Natural killer cell treated with Interleukin-12 subunit alpha and Interleukin-12 subunit beta and Interleukin-15 and Interleukin-18, amount 100 ng/mL, for 72 hours (primary cell): Measurements from ENCODE around the gene TCERG1L. TPM values are rescaled to one million over a fixed set of nuclear protein-coding genes. Genes with fewer than 3 reads are reported as not detected.

Experiments
- ATAC-seq, 2 donors: fragments of 150-1000 bp; cut with Tn5 transposase in 1 of 2; sonication (Bioruptor Pico), chemical (Tn5 transposase) in 1 of 2; 2 replicates each; pipeline ENCODE4 v1.10.0; 2021
- DNase-seq: peaks from one replicate; pipeline ENCODE4 v3.0.0; 2022; ENCODE audit warnings: low spot score
- H3K27ac Mint-ChIP-seq, 2 donors: 1 replicate in 1 of 2; 2 replicates in 1 of 2; pipeline ENCODE4 v1.8.0; 2022; ENCODE audit warnings: mixed read lengths in 2 of 2, mild to moderate bottlenecking in 1 of 2, moderate library complexity in 1 of 2
- H3K27me3 Mint-ChIP-seq, 2 donors: 1 replicate in 1 of 2; 2 replicates in 1 of 2; pipeline ENCODE4 v1.8.0; 2022; ENCODE audit warnings: mixed read lengths in 2 of 2
- H3K36me3 Mint-ChIP-seq: one replicate; pipeline ENCODE4 v1.8.0; 2022; ENCODE audit warnings: mixed read lengths
- H3K4me1 Mint-ChIP-seq, 2 donors: 1 replicate in 1 of 2; 2 replicates in 1 of 2; pipeline ENCODE4 v1.8.0; 2022; ENCODE audit warnings: low read depth in 2 of 2, mixed read lengths in 2 of 2, mild to moderate bottlenecking in 1 of 2
- H3K4me3 Mint-ChIP-seq: one replicate; pipeline ENCODE4 v1.8.0; 2022; ENCODE audit warnings: mixed read lengths
- H3K9me3 Mint-ChIP-seq: 2 replicates; pipeline ENCODE4 v1.8.0; 2022; ENCODE audit warnings: mixed read lengths
- total RNA-seq, 2 donors: library from RNA; stranded (reverse); gene quantifications; one replicate each; pipeline ENCODE4 v1.2.3, GENCODE V29; 2022

TCERG1L gene
- total RNA-seq, 2 donors from 2014 or later: 0.10 to 0.81 TPM

DNA sequence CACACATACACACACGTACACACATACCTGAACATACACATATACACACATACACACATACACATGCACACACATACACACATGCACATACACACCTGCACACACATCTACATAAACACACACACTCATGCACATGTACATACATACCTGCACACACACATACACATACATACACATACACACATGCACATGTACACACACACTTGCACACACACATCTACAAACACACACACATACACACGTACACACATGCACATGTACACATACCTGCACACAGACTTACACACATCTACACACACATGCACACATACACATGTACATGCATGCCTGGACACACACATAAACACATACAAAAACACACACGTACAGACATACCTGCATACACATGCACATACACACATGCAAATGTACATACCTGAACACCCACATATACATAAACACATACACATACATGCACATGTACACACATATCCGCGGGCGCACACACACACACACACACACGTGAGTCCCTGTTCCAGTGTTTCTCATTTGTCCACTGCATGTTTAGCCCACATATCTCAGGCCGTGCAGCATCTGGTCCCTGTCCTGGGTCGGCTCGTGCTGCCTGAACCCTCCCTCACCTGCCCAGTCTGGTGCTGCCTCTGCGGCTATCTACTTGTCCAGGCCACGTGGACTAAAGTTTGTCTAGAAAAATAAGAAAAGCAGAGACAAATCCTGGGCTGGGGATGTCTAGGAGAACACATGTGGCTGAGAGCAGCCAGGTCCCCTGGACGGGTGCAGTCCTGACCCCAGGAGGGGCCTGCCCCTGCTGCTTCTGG, 238.7 kb downstream of the TCERG1L start:
- no peaks in the 10 kb centered on the region for H3K4me1 Mint-ChIP-seq
- ATAC-seq: no peak
- no peaks in the 10 kb centered on the region for H3K9me3 Mint-ChIP-seq
- H3K27ac Mint-ChIP-seq: no peak overlapping the region
- no peak overlapping the region for H3K4me3 Mint-ChIP-seq
- no peaks in the 10 kb centered on the region for H3K27me3 Mint-ChIP-seq
- DNase-seq: no peak
- H3K36me3 Mint-ChIP-seq: no peaks in the 10 kb centered on the region

DNA sequence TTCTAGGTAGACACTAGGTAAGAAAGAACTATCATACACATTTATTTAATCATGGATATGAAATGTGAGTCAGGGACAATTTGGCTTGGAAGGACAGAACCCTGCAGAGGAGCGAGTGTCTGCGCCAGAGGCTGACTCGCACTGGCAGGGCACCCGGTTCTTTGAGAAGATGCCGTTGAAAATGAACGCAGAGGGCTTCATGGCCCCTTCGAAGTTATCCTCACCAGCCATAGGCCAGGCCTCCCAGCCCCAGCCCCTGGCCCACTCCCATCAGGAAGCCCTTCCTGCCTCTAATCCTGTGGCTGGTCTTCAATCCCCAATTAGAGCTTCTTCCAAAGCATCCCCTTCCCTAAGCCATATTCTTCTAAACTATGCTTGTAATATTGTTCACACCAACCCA, 239.8 kb downstream of the TCERG1L start:
- no peak for DNase-seq
- Mint-ChIP-seq H3K4me3 (no peak overlapping the region), H3K27me3 (no peaks in the 10 kb centered on the region), H3K4me1 (no peaks in the 10 kb centered on the region), H3K36me3 (no peaks in the 10 kb centered on the region), H3K9me3 (no peaks in the 10 kb centered on the region), H3K27ac (no peak overlapping the region)
- no peak for ATAC-seq

DNA sequence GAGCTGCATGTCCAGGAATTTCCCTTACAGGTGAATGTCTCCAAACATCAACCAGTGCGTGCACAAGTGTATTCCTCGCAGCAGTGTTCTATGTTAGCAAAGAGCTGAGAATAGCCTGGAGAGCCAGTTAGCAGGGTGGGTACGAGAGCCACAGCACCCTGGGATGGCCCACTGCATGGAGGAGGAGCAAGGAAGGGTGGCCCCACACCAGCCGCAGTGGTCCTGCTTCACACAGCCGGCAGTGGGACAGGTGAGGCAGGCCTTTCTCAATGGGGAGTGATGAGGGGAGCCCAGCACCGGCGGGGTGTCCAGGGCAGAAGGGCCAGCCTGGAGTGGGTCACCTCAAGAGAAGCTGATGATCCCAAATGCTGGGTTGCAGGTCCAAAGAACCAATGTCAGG, 240.7 kb downstream of the TCERG1L start:
- Mint-ChIP-seq H3K36me3 (no peaks in the 10 kb centered on the region), H3K9me3 (no peaks in the 10 kb centered on the region), H3K4me1 (no peaks in the 10 kb centered on the region), H3K27me3 (no peaks in the 10 kb centered on the region), H3K27ac (no peak overlapping the region), H3K4me3 (no peak overlapping the region)
- DNase-seq (no peak), ATAC-seq (no peak)

DNA sequence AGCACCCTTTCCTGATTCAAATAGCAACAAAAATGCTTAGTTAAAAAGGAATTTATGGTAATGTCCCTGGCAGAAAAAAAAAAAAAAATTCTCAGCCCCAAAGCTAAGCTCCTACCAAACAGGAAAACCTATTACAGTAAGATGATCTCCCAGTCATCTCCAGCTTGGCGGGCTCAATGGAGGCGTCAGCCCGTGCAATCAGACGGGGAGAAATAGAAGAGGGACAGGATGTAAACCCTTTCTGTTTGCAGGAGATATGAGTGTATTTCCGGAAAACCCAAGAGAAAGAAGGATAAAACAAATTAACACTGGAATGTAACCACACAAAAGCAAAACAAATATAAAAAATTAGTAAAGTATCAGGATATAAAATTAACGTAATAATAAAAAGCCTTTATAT, 242.8 kb downstream of the TCERG1L start:
- H3K27ac Mint-ChIP-seq: no peak overlapping the region
- H3K27me3 Mint-ChIP-seq: peaks cover 0 to 2% of the 10 kb centered on the region in 2 donors
- DNase-seq (peak; percentile 8), ATAC-seq (no peak)
- H3K36me3 Mint-ChIP-seq: no peaks in the 10 kb centered on the region
- no peaks in the 10 kb centered on the region for H3K4me1 Mint-ChIP-seq
- H3K9me3 Mint-ChIP-seq: no peaks in the 10 kb centered on the region
- H3K4me3 Mint-ChIP-seq: no peak overlapping the region

DNA sequence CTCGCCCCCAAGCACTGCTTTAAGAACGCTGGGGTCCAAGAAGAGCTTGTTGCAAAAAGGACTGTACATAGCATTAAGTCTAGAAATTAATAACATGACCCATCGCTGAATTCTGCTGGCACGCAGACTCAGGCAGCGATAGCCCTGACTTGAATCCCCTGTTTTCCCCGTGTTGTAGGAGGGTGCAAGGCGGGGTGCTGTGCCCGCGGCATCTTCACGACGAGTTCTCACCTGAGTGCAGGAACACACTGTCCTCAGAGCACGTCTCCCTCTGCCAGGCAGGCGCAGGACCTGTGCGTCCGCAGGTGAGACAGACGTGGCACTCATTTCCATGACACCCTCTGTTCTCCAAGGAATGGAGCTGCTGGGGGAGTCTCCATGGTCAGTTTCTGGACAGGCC, 243.2 kb downstream of the TCERG1L start:
- Mint-ChIP-seq H3K27me3 (peaks cover 0 to 6% of the 10 kb centered on the region in 2 donors), H3K4me3 (no peak overlapping the region), H3K36me3 (no peaks in the 10 kb centered on the region), H3K27ac (no peak overlapping the region), H3K4me1 (no peaks in the 10 kb centered on the region), H3K9me3 (no peaks in the 10 kb centered on the region)
- ATAC-seq (no peak), DNase-seq (peak; percentile 5)

DNA sequence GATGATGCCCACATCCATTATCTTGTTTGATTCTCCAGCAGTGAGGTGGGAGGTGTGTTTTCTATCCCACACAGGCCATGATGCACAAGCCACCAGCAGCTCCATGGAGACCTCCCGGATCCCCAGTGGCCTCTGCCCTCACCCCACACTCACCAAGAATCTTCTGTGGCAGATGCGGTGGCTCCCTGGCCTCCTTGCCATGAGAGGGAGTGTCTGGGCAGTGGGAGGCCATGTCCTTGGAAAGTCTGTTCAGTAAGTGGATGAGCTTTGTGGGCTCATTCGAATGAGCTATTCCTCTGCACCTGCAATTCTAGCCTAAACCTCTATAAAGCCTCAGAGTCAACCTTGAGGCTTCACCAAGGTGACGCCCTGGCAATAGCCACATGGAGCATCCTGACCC, 243.8 kb downstream of the TCERG1L start:
- H3K27me3 Mint-ChIP-seq: peaks cover 0 to 7% of the 10 kb centered on the region in 2 donors
- H3K27ac Mint-ChIP-seq: no peak overlapping the region
- no peak overlapping the region for H3K4me3 Mint-ChIP-seq
- no peaks in the 10 kb centered on the region for H3K36me3 Mint-ChIP-seq
- no peaks in the 10 kb centered on the region for H3K4me1 Mint-ChIP-seq
- DNase-seq: peak; percentile 39
- H3K9me3 Mint-ChIP-seq: no peaks in the 10 kb centered on the region
- no peak for ATAC-seq

DNA sequence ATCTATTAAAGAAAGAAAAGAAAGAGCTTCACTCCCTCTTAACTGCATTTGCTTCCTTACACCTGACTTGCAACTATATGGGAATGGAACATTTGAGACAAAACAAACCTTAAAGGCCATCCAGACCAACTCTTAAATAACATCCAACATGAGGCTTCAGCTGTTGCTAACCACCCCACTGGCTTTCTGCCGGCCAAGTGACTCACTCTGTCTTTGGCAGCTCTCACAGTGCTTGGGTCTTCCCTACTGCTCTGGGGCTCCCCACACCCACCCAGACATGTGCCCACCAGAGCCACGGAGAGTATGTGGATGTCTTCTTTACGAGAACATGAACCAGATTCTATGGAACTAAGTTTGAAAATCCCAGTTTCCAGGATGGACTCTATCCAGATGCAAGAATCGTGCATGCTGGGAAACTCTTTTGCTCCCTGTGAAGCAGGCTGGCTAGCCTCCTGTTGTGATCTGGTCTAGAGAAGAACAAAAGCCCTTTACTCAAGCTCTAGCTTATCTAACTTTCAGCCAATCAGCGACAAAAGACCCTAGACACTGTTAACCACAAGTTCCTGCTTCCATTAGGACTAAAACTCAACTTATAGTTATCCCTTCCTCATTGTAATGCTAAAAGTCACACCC, 245.7 kb downstream of the TCERG1L start:
- H3K4me3 Mint-ChIP-seq: no peak overlapping the region
- peaks cover 0 to 7% of the 10 kb centered on the region in 2 donors for H3K27me3 Mint-ChIP-seq
- no peaks in the 10 kb centered on the region for H3K4me1 Mint-ChIP-seq
- H3K36me3 Mint-ChIP-seq: no peaks in the 10 kb centered on the region
- no peaks in the 10 kb centered on the region for H3K9me3 Mint-ChIP-seq
- DNase-seq: no peak
- no peak for ATAC-seq
- no peak overlapping the region for H3K27ac Mint-ChIP-seq

DNA sequence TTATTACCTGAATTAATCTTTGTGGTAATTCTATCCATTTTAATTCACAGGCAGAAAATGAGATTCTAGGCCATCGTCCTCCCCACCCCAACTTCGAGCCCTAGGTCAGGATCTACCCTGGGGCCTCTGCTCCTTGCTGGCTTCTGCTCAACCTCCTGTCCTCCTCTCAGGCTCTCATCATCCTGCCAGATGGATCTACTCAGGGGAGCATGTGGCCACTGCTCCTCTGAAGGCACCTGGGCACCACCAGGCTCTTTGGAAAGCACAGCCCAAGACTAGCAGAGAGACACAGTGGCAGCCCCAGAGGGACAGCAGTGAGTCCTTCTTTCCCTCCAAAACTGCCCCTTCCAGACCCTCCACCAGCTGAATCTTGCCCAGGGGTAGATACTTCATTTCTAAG, 248.2 kb downstream of the TCERG1L start:
- ATAC-seq (peak in 1 of 2 donors; percentile 46), DNase-seq (no peak)
- Mint-ChIP-seq H3K9me3 (no peaks in the 10 kb centered on the region), H3K36me3 (no peaks in the 10 kb centered on the region), H3K4me3 (no peak overlapping the region), H3K27ac (no peak overlapping the region), H3K27me3 (peaks cover 0 to 7% of the 10 kb centered on the region in 2 donors), H3K4me1 (no peaks in the 10 kb centered on the region)

DNA sequence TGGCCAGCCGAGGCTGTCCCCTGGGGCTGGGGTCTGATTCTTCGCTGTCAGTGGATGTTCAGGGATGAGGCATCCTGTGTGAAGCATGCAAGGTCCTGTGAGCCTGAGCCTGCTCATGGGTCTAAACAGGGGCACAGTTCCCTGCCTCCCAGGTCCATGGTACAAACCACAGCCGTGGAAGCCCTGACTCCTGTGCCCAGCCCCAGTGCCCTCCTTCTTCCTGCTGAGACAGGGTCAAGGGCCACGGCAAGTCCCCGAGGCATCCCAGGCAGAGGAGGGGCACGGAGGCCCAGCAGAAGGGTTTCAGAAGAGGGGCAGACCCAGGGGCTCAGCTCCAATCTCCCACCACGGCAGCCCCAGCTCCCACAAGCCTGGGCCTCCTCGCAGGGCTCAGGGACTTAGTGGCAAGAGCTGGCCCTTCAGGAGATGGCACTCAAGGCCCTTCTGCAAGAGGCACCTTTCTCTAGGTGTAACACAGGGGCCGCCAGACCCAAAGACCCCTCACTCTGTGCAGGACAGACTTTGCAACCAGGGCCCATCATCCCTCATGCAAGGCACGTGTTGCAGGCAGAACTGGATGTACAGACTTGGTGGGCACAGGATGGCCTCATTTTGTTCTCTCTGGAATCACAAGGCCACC, 248.8 kb downstream of the TCERG1L start:
- no peak for DNase-seq
- H3K4me1 Mint-ChIP-seq: no peaks in the 10 kb centered on the region
- no peaks in the 10 kb centered on the region for H3K9me3 Mint-ChIP-seq
- no peaks in the 10 kb centered on the region for H3K36me3 Mint-ChIP-seq
- peak in 1 of 2 donors; percentile 55 for ATAC-seq
- H3K27me3 Mint-ChIP-seq: peaks cover 0 to 7% of the 10 kb centered on the region in 2 donors
- H3K27ac Mint-ChIP-seq: no peak overlapping the region
- H3K4me3 Mint-ChIP-seq: no peak overlapping the region

DNA sequence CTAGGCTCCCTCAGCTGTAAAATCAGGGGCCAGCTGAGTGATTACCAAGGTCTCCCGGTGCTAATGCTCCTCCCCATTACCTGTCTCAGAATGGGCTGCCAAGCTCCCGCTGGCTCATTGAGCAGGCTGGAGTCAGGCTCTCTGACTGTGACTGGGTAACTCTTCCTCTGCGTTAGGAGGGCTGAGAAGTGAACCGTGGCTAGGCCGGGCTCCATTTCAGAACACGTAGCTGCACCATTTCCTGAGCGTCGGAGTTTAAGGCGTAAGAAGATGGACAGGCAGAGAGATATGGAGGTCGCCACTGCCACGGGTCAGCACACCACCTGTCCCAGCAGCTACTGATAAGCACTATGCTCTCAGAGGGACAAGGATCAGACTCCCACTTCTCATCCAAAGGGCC, 250.3 kb downstream of the TCERG1L start:
- Mint-ChIP-seq H3K36me3 (no peaks in the 10 kb centered on the region), H3K4me1 (no peaks in the 10 kb centered on the region), H3K4me3 (no peak overlapping the region), H3K27me3 (peaks cover 0 to 7% of the 10 kb centered on the region in 2 donors), H3K27ac (no peak overlapping the region), H3K9me3 (no peaks in the 10 kb centered on the region)
- DNase-seq (no peak), ATAC-seq (no peak)

DNA sequence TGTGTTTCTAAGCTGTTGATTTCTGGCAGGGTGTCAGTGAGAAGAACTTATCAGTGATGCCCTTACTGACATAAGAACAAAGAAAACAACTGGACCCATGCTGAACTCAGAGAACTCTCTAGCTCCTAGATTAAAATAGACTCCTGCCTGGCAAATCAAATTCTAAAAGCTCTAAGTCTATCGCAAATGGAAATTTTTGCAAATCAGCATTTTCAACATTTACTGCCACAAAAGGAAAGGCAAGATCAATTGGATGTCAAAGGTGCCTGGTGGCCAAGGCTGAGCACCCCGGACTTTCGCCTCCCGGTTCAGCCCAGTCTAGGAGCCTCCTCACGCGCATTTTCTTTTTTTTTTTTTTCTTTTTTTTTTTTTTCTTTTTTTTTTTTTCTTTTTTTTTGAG, 251.6 kb downstream of the TCERG1L start:
- Mint-ChIP-seq H3K4me3 (no peak overlapping the region), H3K27me3 (peaks cover 0 to 8% of the 10 kb centered on the region in 2 donors), H3K9me3 (no peaks in the 10 kb centered on the region), H3K27ac (no peak overlapping the region), H3K36me3 (no peaks in the 10 kb centered on the region), H3K4me1 (no peaks in the 10 kb centered on the region)
- DNase-seq (no peak), ATAC-seq (no peak)

DNA sequence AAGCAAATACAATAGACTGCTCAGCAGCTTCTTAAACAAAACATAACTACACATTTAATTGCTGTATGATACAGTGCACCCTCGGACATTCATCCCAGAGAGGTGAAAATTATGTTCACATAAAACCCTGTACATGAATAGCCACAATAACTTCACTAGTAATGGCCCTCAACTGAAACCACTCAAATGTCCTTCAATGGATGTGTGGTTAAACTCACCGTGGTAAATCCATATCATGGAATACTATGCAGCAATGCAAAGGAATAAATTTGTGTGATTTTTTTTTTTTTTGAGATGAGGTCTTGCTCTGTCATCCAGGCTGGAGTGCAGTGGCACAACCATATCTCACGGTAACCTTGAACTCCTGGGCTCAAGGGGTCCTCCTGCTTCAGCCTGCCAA, 252.7 kb downstream of the TCERG1L start:
- Mint-ChIP-seq H3K36me3 (no peaks in the 10 kb centered on the region), H3K27ac (no peak overlapping the region), H3K4me3 (no peak overlapping the region), H3K9me3 (no peaks in the 10 kb centered on the region), H3K4me1 (no peaks in the 10 kb centered on the region), H3K27me3 (peaks cover 0 to 9% of the 10 kb centered on the region in 2 donors)
- DNase-seq (no peak), ATAC-seq (no peak)

DNA sequence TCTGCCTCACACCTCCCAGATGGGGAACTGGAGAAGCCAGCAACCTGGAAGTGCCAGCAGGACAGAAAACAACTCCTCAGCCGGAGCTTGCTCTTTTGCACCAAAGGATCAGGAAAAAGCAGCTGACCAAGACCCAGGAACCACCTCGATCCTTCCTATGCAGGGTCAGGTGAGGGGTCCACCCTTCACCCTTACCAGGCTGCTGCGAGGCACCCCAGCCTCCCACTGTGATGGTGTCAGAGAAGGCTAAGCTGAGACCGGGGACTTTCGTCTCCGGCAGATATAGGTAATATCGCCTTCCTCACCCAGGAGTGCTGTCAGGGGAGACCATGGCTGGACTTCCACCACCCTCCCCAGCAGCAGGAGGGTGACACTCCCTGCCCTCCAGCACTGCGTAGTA, 254.7 kb downstream of the TCERG1L start:
- H3K27ac Mint-ChIP-seq: no peak overlapping the region
- ATAC-seq: no peak
- no peaks in the 10 kb centered on the region for H3K9me3 Mint-ChIP-seq
- peaks cover 0 to 5% of the 10 kb centered on the region in 2 donors for H3K27me3 Mint-ChIP-seq
- no peaks in the 10 kb centered on the region for H3K36me3 Mint-ChIP-seq
- H3K4me3 Mint-ChIP-seq: no peak overlapping the region
- H3K4me1 Mint-ChIP-seq: no peaks in the 10 kb centered on the region
- DNase-seq: no peak

DNA sequence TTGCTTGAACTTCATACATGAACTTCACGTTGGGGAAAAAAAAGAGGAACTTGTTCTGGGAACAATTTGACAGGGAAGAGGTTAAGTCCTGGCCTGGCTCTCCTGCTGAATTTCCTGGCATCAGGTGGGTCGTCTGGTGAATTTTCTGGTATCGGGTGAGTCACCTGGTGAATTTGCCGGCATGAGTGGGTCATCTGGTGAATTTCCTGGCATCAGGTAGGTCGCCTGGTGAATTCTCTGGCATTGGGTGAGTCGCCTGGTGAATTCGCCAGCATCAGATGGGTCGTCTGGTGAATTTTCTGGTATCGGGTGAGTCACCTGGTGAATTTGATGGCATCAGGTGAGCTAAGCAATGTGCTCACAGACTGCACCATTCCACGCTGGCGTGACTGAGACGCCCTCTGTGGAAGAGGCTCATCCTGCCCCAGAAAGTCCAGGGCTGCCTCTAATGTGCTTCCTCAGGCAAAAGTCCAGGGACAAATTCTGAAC, 255.4 kb downstream of the TCERG1L start:
- Mint-ChIP-seq H3K27me3 (peaks cover 0 to 5% of the 10 kb centered on the region in 2 donors), H3K9me3 (no peaks in the 10 kb centered on the region), H3K4me1 (no peaks in the 10 kb centered on the region), H3K27ac (no peak overlapping the region), H3K36me3 (no peaks in the 10 kb centered on the region), H3K4me3 (no peak overlapping the region)
- DNase-seq (no peak), ATAC-seq (no peak)
